Epithelial cell of proximal tubule (primary cell): Measurements from ENCODE around the gene TIMP2. TPM values are rescaled to one million over a fixed set of nuclear protein-coding genes. Genes with fewer than 3 reads are reported as not detected.

ENCODE experiments used
- DNase-seq: peaks from one replicate; pipeline ENCODE4 v3.0.0-alpha.2; 2011; ENCODE audit warnings: low read depth
- H3K4me3 ChIP-seq: 2 replicates; pipeline ENCODE4 v1.5.1; 2011; ENCODE audit warnings: low read depth, mild to moderate bottlenecking, low read length
- CTCF ChIP-seq: conservative IDR thresholded peaks from 2 replicates; pipeline ENCODE4 v1.5.1; 2012; ENCODE audit warnings: low read depth, mild to moderate bottlenecking, low read length
- total RNA-seq: library from RNA; depleted of rRNA; stranded (reverse); fragments of >200 nt; gene quantifications from 2 replicates; pipeline ENCODE4 v1.2.3, GENCODE V29; 2015

The TIMP2 gene
- total RNA-seq, result 64.9 and 78.3 TPM in 2 replicates

GRCh38 chr17:78925234-78925633 is at the start of gene TIMP2:
TSS of gene TIMP2 (minus strand) at chr17:78925387. CDS start at chr17:78925088, 299 bp downstream.
- peak; percentile 12 for TF ChIP-seq CTCF
- no peak for DNase-seq
- peak within 1 kb of the TSS; percentile 63 for H3K4me3 ChIP-seq

- no peak for TF ChIP-seq CTCF
- H3K4me3 ChIP-seq, result no peak overlapping the region
- no peak for DNase-seq
Observed at GRCh38 chr17:78973792-78974520, 48.8 kb upstream of the TIMP2 start.

- TF ChIP-seq CTCF, result no peak
- no peak for DNase-seq
Observed at GRCh38 chr17:78973196-78973595, 48.0 kb upstream of the TIMP2 start.

GRCh38 chr17:78972507-78973105 is 47.4 kb upstream of the TIMP2 start:
- no peak for TF ChIP-seq CTCF
- DNase-seq, result no peak
- H3K4me3 ChIP-seq, result no peak overlapping the region

More at GRCh38 chr17:78973196-78973595, 48.0 kb upstream of the TIMP2 start:
- no peak overlapping the region for H3K4me3 ChIP-seq

GRCh38 chr17:78971756-78972506 is 46.7 kb upstream of the TIMP2 start:
- no peak overlapping the region for H3K4me3 ChIP-seq
- TF ChIP-seq CTCF, result no peak

GRCh38 chr17:78970834-78971755 is 45.9 kb upstream of the TIMP2 start:
- H3K4me3 ChIP-seq, result no peak overlapping the region
- peak; percentile 87 for TF ChIP-seq CTCF
- DNase-seq, result no peak

More at GRCh38 chr17:78971756-78972506, 46.7 kb upstream of the TIMP2 start:
- no peak for DNase-seq
